Endothelial cell of umbilical vein (primary cell): ENCODE results near the gene MTG2. TPM values are rescaled to one million over a fixed set of nuclear protein-coding genes. Genes with fewer than 3 reads are reported as not detected.

Source experiments
- BruUV-seq: library from RNA; stranded (reverse); fragments of 400-500 nt; replicated peaks from 2 replicates; lab custom pipeline; 2021; lab: Mats Ljungman, UMichigan
- CTCF ChIA-PET: fragments of 300-600, 350-600 bp; sonication (Branson Sonifier 250); formaldehyde crosslinking; loops from one replicate; lab custom pipeline; 2021; ENCODE audit warnings: antibody characterized with exemption, inconsistent platforms; lab: Charles Lee
- POLR2A ChIA-PET: fragments of 300-600, 350-600 bp; sonication (Branson Sonifier 250); formaldehyde crosslinking; loops from one replicate; lab custom pipeline; 2021; ENCODE audit warnings: antibody characterized with exemption, inconsistent platforms; lab: Charles Lee
- DNase-seq: peaks from one replicate; pipeline ENCODE4 v3.0.0-alpha.2; 2011; ENCODE audit warnings: low read depth, low spot score
- FAIRE-seq: peaks from 2 replicates; lab custom pipeline; 2011; peaks lifted over from hg19 to GRCh38; lab: Jason Lieb, UNC
- H2AFZ ChIP-seq: 2 replicates; pipeline ENCODE4 v1.6.0; 2012; ENCODE audit warnings: low read depth, low read length, control low read depth, inconsistent platforms
- H3K27ac ChIP-seq: 2 replicates; pipeline ENCODE4 v1.5.1; 2011; ENCODE audit warnings: low read depth, mild to moderate bottlenecking, control low read depth, low read length, moderate library complexity; ENCODE audit not compliant: insufficient read depth
- H3K27me3 ChIP-seq, 2 experiments: 2 replicates each; pipeline versions ENCODE4 v1.6.0 to v1.6.1; 2011; ENCODE audit warnings: low read length in 2 of 2, mixed read lengths in 1 of 2; ENCODE audit not compliant: control insufficient read depth in 2 of 2, insufficient read depth in 2 of 2
- H3K36me3 ChIP-seq, 2 experiments: 2 replicates in 1 of 2; 3 replicates in 1 of 2; pipeline ENCODE4 v1.5.1; 2011; ENCODE audit warnings: low read length in 2 of 2, mild to moderate bottlenecking in 1 of 2, moderate library complexity in 1 of 2; ENCODE audit not compliant: control insufficient read depth in 2 of 2, insufficient read depth in 2 of 2; ENCODE audit errors: extremely low read depth in 1 of 2
- H3K4me1 ChIP-seq: 3 replicates; pipeline ENCODE4 v1.5.1; 2011; ENCODE audit warnings: mild to moderate bottlenecking, low read length; ENCODE audit not compliant: control insufficient read depth, insufficient read depth; ENCODE audit errors: extremely low read depth
- H3K4me2 ChIP-seq: 2 replicates; pipeline ENCODE4 v1.6.1; 2011; ENCODE audit warnings: low read length, control low read depth, mixed read lengths; ENCODE audit not compliant: insufficient read depth
- H3K4me3 ChIP-seq, 3 experiments: fragments of 200-600 bp in 1 of 3; sonication (generic), shearing (Covaris generic) in 1 of 3; replicated peaks in 1 of 3; 2 replicates each; pipeline ENCODE4 v1.5.1; 2011 to 2016; ENCODE audit warnings: control low read depth in 3 of 3, low read length in 3 of 3, mild to moderate bottlenecking in 2 of 3, inconsistent platforms in 1 of 3, low read depth in 1 of 3, moderate library complexity in 1 of 3; ENCODE audit not compliant: insufficient read depth in 1 of 3
- H3K79me2 ChIP-seq: 2 replicates; pipeline ENCODE4 v1.6.0; 2012; ENCODE audit warnings: low read length, inconsistent platforms; ENCODE audit not compliant: control insufficient read depth, insufficient read depth
- H3K9ac ChIP-seq: replicated peaks from 2 replicates; pipeline ENCODE3; 2011; ENCODE audit warnings: low read length, control low read depth; ENCODE audit not compliant: insufficient read depth; ENCODE audit errors: extremely low read depth
- H3K9me1 ChIP-seq: replicated peaks from 3 replicates; pipeline ENCODE4 v1.6.0; 2011; ENCODE audit warnings: mild to moderate bottlenecking, low read length; ENCODE audit not compliant: control insufficient read depth, insufficient read depth; ENCODE audit errors: extremely low read depth
- H3K9me3 ChIP-seq: replicated peaks from 2 replicates; pipeline ENCODE4 v1.5.1; 2012; ENCODE audit warnings: low read length, inconsistent platforms; ENCODE audit not compliant: control insufficient read depth, insufficient read depth
- H4K20me1 ChIP-seq: replicated peaks from 2 replicates; pipeline ENCODE3; 2011; ENCODE audit warnings: mild to moderate bottlenecking, low read length; ENCODE audit not compliant: control insufficient read depth, insufficient read depth; ENCODE audit errors: extremely low read depth
- CTCF ChIP-seq, 2 donors: IDR thresholded peaks; 1 replicate in 1 of 2; 2 replicates in 1 of 2; pipeline ENCODE4 v1.5.1; 2011; ENCODE audit warnings: low read length in 2 of 2, mild to moderate bottlenecking in 2 of 2, moderate library complexity in 2 of 2, control low read depth in 1 of 2, inconsistent platforms in 1 of 2, low read depth in 1 of 2; ENCODE audit not compliant: insufficient read depth in 1 of 2; ENCODE audit errors: extremely low read depth in 1 of 2
- EZH2 ChIP-seq: IDR thresholded peaks from 2 replicates; pipeline ENCODE4 v1.6.1; 2012; ENCODE audit warnings: borderline replicate concordance, low read depth, mild to moderate bottlenecking, moderate library complexity, low read length, inconsistent platforms; ENCODE audit not compliant: severe bottlenecking
- FOS ChIP-seq: IDR thresholded peaks from 2 replicates; pipeline ENCODE4 v1.6.1; 2011; ENCODE audit warnings: mild to moderate bottlenecking, low read length, moderate library complexity, borderline replicate concordance; ENCODE audit not compliant: insufficient read depth
- GATA2 ChIP-seq: IDR thresholded peaks from 2 replicates; pipeline ENCODE4 v1.7.0; 2011; ENCODE audit warnings: low read depth, mild to moderate bottlenecking, moderate library complexity, mixed read lengths, low read length; ENCODE audit not compliant: insufficient read length, insufficient read depth
- JUN ChIP-seq: IDR thresholded peaks from 2 replicates; pipeline ENCODE4 v1.6.1; 2011; ENCODE audit warnings: borderline replicate concordance, low read depth; ENCODE audit not compliant: insufficient read length, insufficient read depth
- MYC ChIP-seq: IDR thresholded peaks from one replicate; pipeline ENCODE4 v1.6.1; 2011; ENCODE audit warnings: mild to moderate bottlenecking, low read depth, low read length
- POLR2A ChIP-seq: IDR thresholded peaks from 2 replicates; pipeline ENCODE4 v1.6.1; 2012; ENCODE audit warnings: low read depth, mild to moderate bottlenecking, control low read depth, low read length
- POLR2AphosphoS5 ChIP-seq: IDR thresholded peaks from 2 replicates; pipeline ENCODE4 v1.6.1; 2012; ENCODE audit warnings: low read depth, mild to moderate bottlenecking, control low read depth, low read length, moderate library complexity; ENCODE audit not compliant: insufficient read depth
- dilution Hi-C: fragments of 300-500 bp; cut with MboI; formaldehyde crosslinking; loops from one replicate; pipeline ENCODE4 v1.15.0; 2019; ENCODE audit warnings: low sequenced_read_pairs; ENCODE audit not compliant: extremely low pct_ligation_motif_present
- intact Hi-C: fragments of 100-400 bp; cut with micrococcal nuclease; formaldehyde crosslinking; loops from one replicate; pipeline ENCODE4 v1.10.0; 2022
- polyA plus RNA-seq, 4 experiments: library from polyadenylated mRNA; depleted of rRNA in 3 of 4; stranded (reverse) in 3 of 4; unstranded in 1 of 4; fragments of >200 nt; gene quantifications; 2 replicates each; pipeline versions ENCODE4 v1.2.1 to v1.2.3, GENCODE V29; 2011 to 2012; ENCODE audit warnings: missing spikeins in 1 of 4
- total RNA-seq: library from RNA; stranded (reverse); gene quantifications from 2 replicates; pipeline ENCODE4 v1.2.3, GENCODE V29; 2021
- TF ChIP-seq, protein P1 (sequence below): IDR thresholded peaks from 2 replicates; pipeline ENCODE4 v1.6.1; 2011; ENCODE audit not compliant: insufficient read depth, insufficient read length

Gene MTG2
- total and polyA plus RNA-seq, 2 donors (not counting 3 experiments of a cell fraction or from before 2014, with no cell fraction given): 19.9 to 31.6 TPM

- TF ChIP-seq EZH2: no peak
- TF ChIP-seq JUN: no peak
- no peak for TF ChIP-seq POLR2A
- TF ChIP-seq, protein P1, sequence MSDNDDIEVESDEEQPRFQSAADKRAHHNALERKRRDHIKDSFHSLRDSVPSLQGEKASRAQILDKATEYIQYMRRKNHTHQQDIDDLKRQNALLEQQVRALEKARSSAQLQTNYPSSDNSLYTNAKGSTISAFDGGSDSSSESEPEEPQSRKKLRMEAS: no peak
- TF ChIP-seq GATA2: no peak
- no peak for TF ChIP-seq FOS
- TF ChIP-seq MYC: no peak
- no peak for TF ChIP-seq CTCF (IDR thresholded peaks at IDR 0.05; ENCODE audit: extremely low read depth in 1 of 2, insufficient read depth in 1 of 2, low read depth in 1 of 2, low read length in 2 of 2)
- TF ChIP-seq POLR2AphosphoS5: no peak
- no peak overlapping the region for H3K9ac ChIP-seq
- no peaks in the 10 kb centered on the region for H3K9me1 ChIP-seq
- H3K27ac ChIP-seq: no peak overlapping the region
- CTCF ChIA-PET: no interaction called here
- H3K4me1 ChIP-seq: no peaks in the 10 kb centered on the region
- H3K36me3 ChIP-seq: peaks cover 2 to 34% of the 10 kb centered on the region in 2 experiments
- no peak overlapping the region for H2AFZ ChIP-seq
- POLR2A ChIA-PET: interaction anchor here (0.7 kb wide), 1 partner anchor 17 kb away, joined by 4 read pairs; no protein-coding TSS in a partner anchor
- H4K20me1 ChIP-seq: no peaks in the 10 kb centered on the region
- H3K9me3 ChIP-seq: no peaks in the 10 kb centered on the region
- dilution Hi-C loops: no loop called here
- intact Hi-C loops: no loop called here
- DNase-seq (no peak), FAIRE-seq (no peak)
- H3K4me3 ChIP-seq: no peak overlapping the region
- no TSS peak for BruUV-seq
- no peak overlapping the region for H3K4me2 ChIP-seq
- no peaks in the 10 kb centered on the region for H3K27me3 ChIP-seq
- H3K79me2 ChIP-seq: no peaks in the 10 kb centered on the region
These were observed 14.8 kb upstream of the MTG2 start for GRCh38 chr20:62168061-62168460.
